ENCODE results near the gene OSBPL5. TPM values are rescaled to one million over a fixed set of nuclear protein-coding genes. Genes with fewer than 3 reads are reported as not detected.

The OSBPL5 gene
- total and polyA plus RNA-seq, 2 of the 4 experiments (the other 2 are of a cell fraction), result 14.9 to 22.3 TPM

GRCh38 chr11:3073029-3073435, 92.1 kb downstream of the OSBPL5 start:
- Histone ChIP-seq H3K4ac (ENCODE audit: low read depth, low read length) (no peak overlapping the region), H4K20me1 (ENCODE audit: insufficient read depth, low read length) (no peaks in the 10 kb centered on the region), H2BK15ac (ENCODE audit: low read depth, low read length) (no peak overlapping the region), H2AK9ac (replicated peaks; ENCODE audit: low read depth, low read length, poor library complexity) (no peak overlapping the region), H4K91ac (ENCODE audit: insufficient read depth, low read depth, low read length) (no peak overlapping the region), H2AFZ (replicated peaks; ENCODE audit: low read length, poor library complexity) (no peak overlapping the region), H2BK5ac (ENCODE audit: low read depth, low read length, poor library complexity, severe bottlenecking) (no peak overlapping the region), H3K4me2 (ENCODE audit: low read depth, low read length) (no peak overlapping the region), H3K14ac (replicated peaks; ENCODE audit: low read depth, low read length) (no peak overlapping the region), H3K79me1 (ENCODE audit: low read depth in 1 of 2, low read length in 2 of 2) (no peaks in the 10 kb centered on the region), H3K9ac (ENCODE audit: low read depth, low read length) (no peak overlapping the region), H3K4me3 (ENCODE audit: insufficient read depth, low read depth, low read length) (no peak overlapping the region), H3K56ac (ENCODE audit: extremely low read depth, insufficient read depth, low read length) (no peak overlapping the region), H2BK120ac (ENCODE audit: low read depth, low read length) (no peak overlapping the region), H3K27ac (ENCODE audit: insufficient read depth, low read length) (no peak overlapping the region), H4K5ac (ENCODE audit: low read depth, low read length) (no peak overlapping the region), H3K9me3 (ENCODE audit: control insufficient read depth, insufficient read depth, low read length) (no peaks in the 10 kb centered on the region), H3K4me1 (ENCODE audit: control insufficient read depth, insufficient read depth, low read length) (no peaks in the 10 kb centered on the region), H3K23ac (ENCODE audit: low read depth, low read length) (no peak overlapping the region), H3K9me1 (ENCODE audit: insufficient read depth, low read length) (no peaks in the 10 kb centered on the region), H3K36me3 (ENCODE audit: control insufficient read depth, insufficient read depth, low read length) (no peaks in the 10 kb centered on the region), H4K8ac (ENCODE audit: low read depth in 2 of 2, low read length in 2 of 2) (no peak overlapping the region), H3K18ac (ENCODE audit: low read depth, low read length) (no peak overlapping the region), H2AK5ac (ENCODE audit: low read depth, low read length) (no peak overlapping the region), H3K27me3 (ENCODE audit: control insufficient read depth, insufficient read depth, low read length) (peaks cover 2% of the 10 kb centered on the region), H2BK20ac (ENCODE audit: low read depth, low read length) (no peak overlapping the region)
- WGBS, 2 experiments (ENCODE audit: extremely low coverage in 2 of 2, insufficient read length in 1 of 2), result no CpG with 5 or more reads among the region's 3 CpGs
- CTCF ChIA-PET, result no interaction called here
- dilution Hi-C loops (cut with HindIII; ENCODE audit: low sequenced_read_pairs, unreplicated experiment) (no loop called here), intact Hi-C loops (cut with micrococcal nuclease) (no loop called here), in situ Hi-C loops (cut with MboI; ENCODE audit: low sequenced_read_pairs) (loop anchor here (25.0 kb wide), 1 partner anchor 339 kb away; no protein-coding TSS in a partner anchor)
- no TSS peak for BruUV-seq (replicated peaks)
- ATAC-seq (ENCODE audit: low read depth) (no peak), DNase-seq (peak; percentile 17)
- TF ChIP-seq CEBPB (IDR thresholded peaks at IDR 0.05; ENCODE audit: low read depth, low read length) (peak; percentile 12; the same call in 1 of the 2 replicates), MXI1 (IDR thresholded peaks at IDR 0.05; ENCODE audit: borderline replicate concordance, low read depth, low read length) (no peak)
- POLR2A ChIA-PET (ENCODE audit: unreplicated experiment), result no interaction called here

Data from IMR-90 (cell line).